ENCODE results near the gene KCTD3.
A peak's percentile ranks its signal among the peaks of the same experiment; 100 is the strongest.

KCTD3 gene

GRCh38 chr1:215557992-215558626 is 9.0 kb upstream of the KCTD3 start:
- DNase-seq, result no peak

GRCh38 chr1:215567491-215568298 is 591 bp downstream of the KCTD3 start:
- peak in 1 of 2 experiments; percentile 48 for DNase-seq

GRCh38 chr1:215568299-215568692 is 1.2 kb downstream of the KCTD3 start:
- DNase-seq, result peak in 1 of 2 experiments; percentile 40

- no peak for DNase-seq
Observed at GRCh38 chr1:215569986-215570824, 3.1 kb downstream of the KCTD3 start.

GRCh38 chr1:215581896-215582295 is 14.8 kb downstream of the KCTD3 start:
- no peak for DNase-seq

GRCh38 chr1:215583185-215583749 is 16.2 kb downstream of the KCTD3 start:
- no peak for DNase-seq

GRCh38 chr1:215584389-215584788 is 17.3 kb downstream of the KCTD3 start:
- DNase-seq, result no peak

- DNase-seq, result no peak
Observed at GRCh38 chr1:215589650-215590435, 22.7 kb downstream of the KCTD3 start.

GRCh38 chr1:215590779-215591491 is 23.8 kb downstream of the KCTD3 start:
- no peak for DNase-seq

GRCh38 chr1:215594640-215595039 is 27.5 kb downstream of the KCTD3 start:
- no peak for DNase-seq

- DNase-seq, result no peak
Observed at GRCh38 chr1:215595231-215595630, 28.1 kb downstream of the KCTD3 start.

GRCh38 chr1:215597961-215598360 is 30.9 kb downstream of the KCTD3 start:
- DNase-seq, result no peak

- DNase-seq, result no peak
Observed at GRCh38 chr1:215599418-215600074, 32.4 kb downstream of the KCTD3 start.

- no peak for DNase-seq
Observed at GRCh38 chr1:215600258-215600792, 33.2 kb downstream of the KCTD3 start.

GRCh38 chr1:215600867-215601266 is 33.8 kb downstream of the KCTD3 start:
- DNase-seq, result no peak

GRCh38 chr1:215601276-215601675 is 34.2 kb downstream of the KCTD3 start:
- no peak for DNase-seq

GRCh38 chr1:215603319-215603718 is 36.2 kb downstream of the KCTD3 start:
- no peak for DNase-seq

- no peak for DNase-seq
Observed at GRCh38 chr1:215605011-215605621, 38.0 kb downstream of the KCTD3 start.

GRCh38 chr1:215606036-215606435 is 38.9 kb downstream of the KCTD3 start:
- DNase-seq, result no peak

GRCh38 chr1:215606564-215607168 is 39.6 kb downstream of the KCTD3 start:
- peak in 1 of 2 experiments; percentile 3 for DNase-seq
